Gastrocnemius medialis (tissue), 4 donors: Measurements from ENCODE around the gene KDM8.

Experiments used
- POLR2A ChIP-seq, 2 donors: fragments of 450-650 bp; IDR thresholded peaks; one replicate each; pipeline ENCODE4 v1.6.1; 2017; ENCODE audit warnings: antibody characterized with exemption in 2 of 2, mild to moderate bottlenecking in 2 of 2, moderate library complexity in 2 of 2
- TF ChIP-seq, protein P1 (sequence below), 5 experiments: fragments of 450-650 bp in 3 of 5; fragments of 200-600 bp in 2 of 5; sonication (generic) in 2 of 5; IDR thresholded peaks in 4 of 5; conservative IDR thresholded peaks in 1 of 5; 1 replicate in 4 of 5; 2 replicates in 1 of 5; pipeline ENCODE4 v1.5.1; 2016 to 2019; ENCODE audit warnings: antibody characterized with exemption in 5 of 5, mild to moderate bottlenecking in 3 of 5, moderate library complexity in 3 of 5

DNA sequence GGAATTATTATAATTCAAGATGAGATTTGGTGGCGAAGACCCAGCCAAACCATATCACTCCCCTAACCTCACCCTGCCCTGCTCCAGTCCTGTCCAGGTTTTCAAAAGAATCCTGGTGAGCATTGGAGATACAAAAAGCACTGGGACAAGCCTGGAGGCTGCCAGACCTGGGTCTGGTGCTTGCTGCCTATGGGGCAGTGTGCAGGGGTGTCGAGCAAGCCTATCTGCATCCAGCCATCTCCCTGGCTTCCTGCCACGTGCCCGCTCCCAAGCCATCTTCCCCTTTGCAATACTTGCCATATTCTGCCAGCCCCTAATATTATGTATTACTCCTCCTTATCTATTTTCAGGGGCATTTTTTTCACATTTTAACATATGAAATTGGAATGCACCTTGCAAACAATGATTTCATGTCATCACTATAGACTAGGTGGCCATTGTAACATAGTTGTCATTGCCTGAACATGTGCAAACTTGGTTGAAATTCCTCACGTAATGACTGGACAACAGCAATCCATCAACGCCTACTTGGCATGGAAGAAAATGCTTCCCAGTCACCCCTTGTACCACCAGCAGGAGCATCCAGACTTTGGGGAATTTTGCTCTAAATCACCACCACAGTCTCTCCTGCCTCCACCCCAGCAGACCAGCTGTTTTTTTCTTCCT lies 8.1 kb upstream of the KDM8 start:
- TF ChIP-seq, protein P1, sequence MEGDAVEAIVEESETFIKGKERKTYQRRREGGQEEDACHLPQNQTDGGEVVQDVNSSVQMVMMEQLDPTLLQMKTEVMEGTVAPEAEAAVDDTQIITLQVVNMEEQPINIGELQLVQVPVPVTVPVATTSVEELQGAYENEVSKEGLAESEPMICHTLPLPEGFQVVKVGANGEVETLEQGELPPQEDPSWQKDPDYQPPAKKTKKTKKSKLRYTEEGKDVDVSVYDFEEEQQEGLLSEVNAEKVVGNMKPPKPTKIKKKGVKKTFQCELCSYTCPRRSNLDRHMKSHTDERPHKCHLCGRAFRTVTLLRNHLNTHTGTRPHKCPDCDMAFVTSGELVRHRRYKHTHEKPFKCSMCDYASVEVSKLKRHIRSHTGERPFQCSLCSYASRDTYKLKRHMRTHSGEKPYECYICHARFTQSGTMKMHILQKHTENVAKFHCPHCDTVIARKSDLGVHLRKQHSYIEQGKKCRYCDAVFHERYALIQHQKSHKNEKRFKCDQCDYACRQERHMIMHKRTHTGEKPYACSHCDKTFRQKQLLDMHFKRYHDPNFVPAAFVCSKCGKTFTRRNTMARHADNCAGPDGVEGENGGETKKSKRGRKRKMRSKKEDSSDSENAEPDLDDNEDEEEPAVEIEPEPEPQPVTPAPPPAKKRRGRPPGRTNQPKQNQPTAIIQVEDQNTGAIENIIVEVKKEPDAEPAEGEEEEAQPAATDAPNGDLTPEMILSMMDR (IDR thresholded peaks at IDR 0.05 in 4 of 5, conservative IDR thresholded peaks at IDR 0.05 in 1 of 5): no peak
- TF ChIP-seq POLR2A (IDR thresholded peaks at IDR 0.05): no peak
